ENCODE results near the gene FKBP2.

The FKBP2 gene

DNA sequence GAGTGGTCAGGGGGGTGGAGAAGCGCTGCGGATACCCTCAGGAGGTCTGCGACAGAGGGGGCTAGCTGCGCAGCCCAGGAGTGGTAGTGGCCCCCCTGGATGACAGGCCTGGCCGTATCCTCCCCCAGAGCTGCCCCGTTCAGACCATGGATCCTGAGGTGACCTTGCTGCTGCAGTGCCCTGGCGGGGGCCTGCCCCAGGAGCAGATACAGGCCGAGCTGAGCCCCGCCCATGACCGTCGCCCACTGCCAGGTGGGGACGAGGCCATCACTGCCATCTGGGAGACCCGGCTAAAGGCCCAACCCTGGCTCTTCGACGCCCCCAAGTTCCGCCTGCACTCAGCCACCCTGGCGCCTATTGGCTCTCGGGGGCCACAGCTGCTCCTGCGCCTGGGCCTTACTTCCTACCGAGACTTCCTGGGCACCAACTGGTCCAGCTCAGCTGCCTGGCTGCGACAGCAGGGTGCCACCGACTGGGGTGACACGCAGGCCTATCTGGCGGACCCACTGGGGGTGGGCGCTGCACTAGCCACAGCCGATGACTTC is 14.3 kb upstream of the FKBP2 start:
- ChIA-PET CTCF (interaction anchor here (0.6 to 1.9 kb wide), 6 partner anchors 22 to 389 kb away, joined by 3 to 10 read pairs (median 4); no protein-coding TSS in a partner anchor), POLR2A (interaction anchor here (0.7 to 3.5 kb wide), 19 partner anchors 10 to 552 kb away, joined by 3 to 29 read pairs (median 5); partner anchors contain the start of genes ESRRA, FKBP2, PLCB3 and PPP1R14B)
- TF ChIP-seq MYNN (tag by site-specific recombination; IDR thresholded peaks at IDR 0.05; ENCODE audit: borderline replicate concordance), result no peak
- TF ChIP-seq KLF1 (tag by site-specific recombination; IDR thresholded peaks at IDR 0.05), result peak; percentile 45; the same call in 1 of the 2 replicates
- TF ChIP-seq, protein P1, sequence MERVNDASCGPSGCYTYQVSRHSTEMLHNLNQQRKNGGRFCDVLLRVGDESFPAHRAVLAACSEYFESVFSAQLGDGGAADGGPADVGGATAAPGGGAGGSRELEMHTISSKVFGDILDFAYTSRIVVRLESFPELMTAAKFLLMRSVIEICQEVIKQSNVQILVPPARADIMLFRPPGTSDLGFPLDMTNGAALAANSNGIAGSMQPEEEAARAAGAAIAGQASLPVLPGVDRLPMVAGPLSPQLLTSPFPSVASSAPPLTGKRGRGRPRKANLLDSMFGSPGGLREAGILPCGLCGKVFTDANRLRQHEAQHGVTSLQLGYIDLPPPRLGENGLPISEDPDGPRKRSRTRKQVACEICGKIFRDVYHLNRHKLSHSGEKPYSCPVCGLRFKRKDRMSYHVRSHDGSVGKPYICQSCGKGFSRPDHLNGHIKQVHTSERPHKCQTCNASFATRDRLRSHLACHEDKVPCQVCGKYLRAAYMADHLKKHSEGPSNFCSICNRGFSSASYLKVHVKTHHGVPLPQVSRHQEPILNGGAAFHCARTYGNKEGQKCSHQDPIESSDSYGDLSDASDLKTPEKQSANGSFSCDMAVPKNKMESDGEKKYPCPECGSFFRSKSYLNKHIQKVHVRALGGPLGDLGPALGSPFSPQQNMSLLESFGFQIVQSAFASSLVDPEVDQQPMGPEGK (tag by site-specific recombination; IDR thresholded peaks at IDR 0.05), result peak; percentile 43; the same call in 1 of the 2 replicates
- TF ChIP-seq ZBTB48 (tag by site-specific recombination; IDR thresholded peaks at IDR 0.05), result peak; percentile 32; the same call in 1 of the 2 replicates
- TF ChIP-seq GLIS2 (tag by site-specific recombination; IDR thresholded peaks at IDR 0.05), result peak; percentile 82
- TF ChIP-seq ZFHX2 (tag by site-specific recombination; conservative IDR thresholded peaks at IDR 0.05), result peak; percentile 49; the same call in 1 of the 2 replicates
- TF ChIP-seq ZNF560 (tag by site-specific recombination; IDR thresholded peaks at IDR 0.05; ENCODE audit: borderline replicate concordance), result no peak
- peak; percentile 35; the same call in 1 of the 2 replicates for TF ChIP-seq ZIC2 (tag by site-specific recombination; IDR thresholded peaks at IDR 0.05)
- TF ChIP-seq GLIS1 (tag by site-specific recombination; IDR thresholded peaks at IDR 0.05), result peak; percentile 84
- Histone ChIP-seq H3K36me3 (ENCODE audit: control insufficient read depth in 2 of 2, insufficient read depth in 1 of 2, low read length in 2 of 2) (peaks cover 0 to 17% of the 10 kb centered on the region in 2 experiments; a peak in 1 of 3 replicates), H3K9me3 (ENCODE audit: control insufficient read depth, insufficient read depth, low read depth, low read length) (no peaks in the 10 kb centered on the region), H3K27ac (ENCODE audit: extremely low read depth, low read depth, low read length) (peak overlapping the region; percentile 30; the same call in 1 of the 2 replicates), H3K4me3 (ENCODE audit: low read depth, low read length) (peak overlapping the region; percentile 77), H3K4me1 (ENCODE audit: control insufficient read depth, insufficient read depth, low read length) (peaks cover 3% of the 10 kb centered on the region; the same call in 1 of the 2 replicates)

DNA sequence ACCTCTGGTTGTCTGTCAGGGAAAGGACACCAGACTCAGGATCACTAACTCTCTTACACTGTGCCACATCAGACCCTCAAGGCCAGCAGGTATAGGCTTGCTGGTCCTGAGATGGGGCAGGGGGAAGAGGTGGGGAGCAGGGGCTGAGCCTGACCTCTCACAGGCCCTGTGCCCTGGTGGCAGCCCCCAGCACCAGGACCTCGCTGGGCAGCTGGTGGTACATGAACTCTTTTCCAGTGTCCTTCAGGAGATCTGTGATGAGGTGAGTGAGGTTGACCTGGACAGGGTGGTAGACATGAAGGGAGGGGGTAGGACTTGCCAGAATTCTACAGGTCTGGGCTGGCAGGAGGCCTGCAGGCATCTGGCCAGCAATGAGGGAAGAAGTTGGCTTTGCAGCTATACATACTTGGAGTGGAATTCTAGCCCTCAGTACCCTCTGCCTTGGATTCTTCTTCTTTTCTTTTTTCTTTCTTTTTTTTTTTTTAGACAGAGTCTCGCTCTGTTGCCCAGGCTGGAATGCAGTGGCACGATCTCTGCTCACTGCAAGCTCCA is 13.4 kb upstream of the FKBP2 start:
- Histone ChIP-seq H3K9me3 (ENCODE audit: control insufficient read depth, insufficient read depth, low read depth, low read length) (no peaks in the 10 kb centered on the region), H3K27ac (ENCODE audit: extremely low read depth, low read depth, low read length) (no peak overlapping the region), H3K4me1 (ENCODE audit: control insufficient read depth, insufficient read depth, low read length) (peaks cover 3% of the 10 kb centered on the region; the same call in 1 of the 2 replicates), H3K4me3 (ENCODE audit: low read depth, low read length) (no peak overlapping the region), H3K36me3 (ENCODE audit: control insufficient read depth in 2 of 2, insufficient read depth in 1 of 2, low read length in 2 of 2) (peaks cover 0 to 17% of the 10 kb centered on the region in 2 experiments; a peak in 1 of 3 replicates)
- POLR2A ChIA-PET, result interaction anchor here (1.0 to 3.5 kb wide), 4 partner anchors 14 to 44 kb away, joined by 5 to 29 read pairs (median 9); partner anchors contain the start of genes FKBP2 and STIP1
- TF ChIP-seq, protein P2, sequence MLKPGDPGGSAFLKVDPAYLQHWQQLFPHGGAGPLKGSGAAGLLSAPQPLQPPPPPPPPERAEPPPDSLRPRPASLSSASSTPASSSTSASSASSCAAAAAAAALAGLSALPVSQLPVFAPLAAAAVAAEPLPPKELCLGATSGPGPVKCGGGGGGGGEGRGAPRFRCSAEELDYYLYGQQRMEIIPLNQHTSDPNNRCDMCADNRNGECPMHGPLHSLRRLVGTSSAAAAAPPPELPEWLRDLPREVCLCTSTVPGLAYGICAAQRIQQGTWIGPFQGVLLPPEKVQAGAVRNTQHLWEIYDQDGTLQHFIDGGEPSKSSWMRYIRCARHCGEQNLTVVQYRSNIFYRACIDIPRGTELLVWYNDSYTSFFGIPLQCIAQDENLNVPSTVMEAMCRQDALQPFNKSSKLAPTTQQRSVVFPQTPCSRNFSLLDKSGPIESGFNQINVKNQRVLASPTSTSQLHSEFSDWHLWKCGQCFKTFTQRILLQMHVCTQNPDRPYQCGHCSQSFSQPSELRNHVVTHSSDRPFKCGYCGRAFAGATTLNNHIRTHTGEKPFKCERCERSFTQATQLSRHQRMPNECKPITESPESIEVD (tag by site-specific recombination; IDR thresholded peaks at IDR 0.05), result no peak
- TF ChIP-seq SCRT2 (tag by site-specific recombination; IDR thresholded peaks at IDR 0.05) (peak; percentile 72), GFI1B (tag by site-specific recombination; IDR thresholded peaks at IDR 0.05) (no peak), ZNF391 (tag by site-specific recombination; IDR thresholded peaks at IDR 0.05; ENCODE audit: borderline replicate concordance, low read depth) (no peak)
- CTCF ChIA-PET, result interaction anchor here (0.6 to 1.2 kb wide), 2 partner anchors 50 to 390 kb away, joined by 3 read pairs; no protein-coding TSS in a partner anchor

DNA sequence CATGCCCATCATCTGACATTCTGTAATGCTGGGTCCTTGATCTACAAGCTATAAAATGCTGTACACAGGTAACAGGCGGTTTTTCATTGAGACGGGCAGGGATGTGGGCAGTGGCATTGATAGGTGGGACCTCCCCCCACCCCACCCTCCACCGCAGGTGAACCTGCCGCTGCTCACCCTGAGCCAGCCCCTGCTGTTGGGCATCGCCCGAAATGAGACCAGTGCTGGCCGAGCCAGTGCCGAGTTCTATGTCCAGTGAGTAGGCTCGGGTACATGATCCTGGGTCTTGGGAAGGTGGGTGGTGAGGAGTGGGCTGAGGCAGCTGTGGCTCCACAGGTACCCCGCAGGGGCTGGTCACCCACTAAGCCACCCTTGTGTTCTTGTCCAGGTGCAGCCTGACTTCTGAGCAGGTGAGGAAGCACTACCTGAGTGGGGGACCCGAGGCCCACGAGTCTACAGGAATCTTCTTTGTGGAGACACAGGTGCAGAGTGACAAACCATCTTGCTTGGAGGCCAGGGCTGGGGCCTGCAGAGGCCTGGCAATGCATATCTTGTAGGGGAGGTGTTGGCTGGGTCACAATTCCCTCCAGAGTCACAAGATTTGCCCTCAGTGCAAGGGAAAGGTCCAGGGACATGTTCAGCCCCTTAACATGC is 11.7 kb upstream of the FKBP2 start:
- TF ChIP-seq FEZF1 (tag by site-specific recombination; IDR thresholded peaks at IDR 0.05), result no peak
- peak; percentile 34; the same call in 1 of the 2 replicates for TF ChIP-seq SCRT2 (tag by site-specific recombination; IDR thresholded peaks at IDR 0.05)
- ChIA-PET POLR2A (interaction anchor here (0.8 to 3.5 kb wide), 2 partner anchors 12 to 44 kb away, joined by 3 to 29 read pairs; partner anchors contain the start of genes FKBP2 and STIP1), CTCF (interaction anchor here (0.6 to 1.7 kb wide), 3 partner anchors 25 to 228 kb away, joined by 3 to 5 read pairs (median 4); no protein-coding TSS in a partner anchor)
- H3K4me3 ChIP-seq (ENCODE audit: low read depth, low read length), result no peak overlapping the region
- peaks cover 3% of the 10 kb centered on the region; the same call in 1 of the 2 replicates for H3K4me1 ChIP-seq (ENCODE audit: control insufficient read depth, insufficient read depth, low read length)
- H3K27ac ChIP-seq (ENCODE audit: extremely low read depth, low read depth, low read length), result no peak overlapping the region
- no peaks in the 10 kb centered on the region for H3K9me3 ChIP-seq (ENCODE audit: control insufficient read depth, insufficient read depth, low read depth, low read length)
- peaks cover 0 to 5% of the 10 kb centered on the region in 2 experiments; a peak in 1 of 3 replicates for H3K36me3 ChIP-seq (ENCODE audit: control insufficient read depth in 2 of 2, insufficient read depth in 1 of 2, low read length in 2 of 2)
